ENCODE measurements around the gene MIDN.
"Not testable (repeated sequence)": the region's sequence is repeated elsewhere in the genome, so short reads cannot be mapped to it uniquely, and the experiment has no call there.

MIDN gene

DNA sequence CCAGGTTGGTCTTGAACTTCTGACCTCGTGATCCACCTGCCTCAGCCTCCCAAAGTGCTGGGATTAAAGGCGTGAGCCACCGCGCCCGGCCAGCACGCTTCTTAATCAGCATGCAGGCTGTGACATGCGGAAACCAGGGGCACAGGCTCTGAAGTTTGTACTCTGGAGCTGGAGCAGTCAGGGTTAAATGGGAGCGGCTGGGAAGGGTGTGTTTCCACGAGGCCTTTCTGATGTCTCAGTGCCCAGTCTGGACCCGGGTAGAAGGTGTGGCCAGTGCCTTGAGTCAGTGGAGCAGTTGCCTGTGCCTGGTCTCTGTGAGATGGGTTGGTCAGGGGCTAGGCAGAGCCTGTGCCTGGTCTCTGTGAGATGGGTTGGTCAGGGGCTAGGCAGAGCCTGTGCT, 39.6 kb upstream of the MIDN start:
- no CpG with 5 or more reads among the region's 10 CpGs for WGBS, 2 donors (ENCODE audit: extremely low coverage in 2 of 2, insufficient read length in 2 of 2, insufficient replicate concordance in 1 of 2)
- H3K27ac ChIP-seq (replicated peaks; ENCODE audit: low read length); H2BK120ac ChIP-seq (ENCODE audit: low read depth, low read length); H3K4ac ChIP-seq (ENCODE audit: low read length); H3K18ac ChIP-seq (ENCODE audit: low read length); H2BK5ac ChIP-seq (ENCODE audit: low read length); H3K14ac ChIP-seq (ENCODE audit: low read length); H3K23ac ChIP-seq (ENCODE audit: low read depth, low read length, poor library complexity); H2BK12ac ChIP-seq (ENCODE audit: low read length); H3K9ac ChIP-seq (ENCODE audit: low read depth, low read length, poor library complexity); H2BK15ac ChIP-seq (ENCODE audit: low read length); H4K91ac ChIP-seq (ENCODE audit: low read depth, low read length, poor library complexity); H3K4me2 ChIP-seq (ENCODE audit: insufficient read depth, low read length, poor library complexity, severe bottlenecking); DNase-seq (ENCODE audit: low spot score); H2AFZ ChIP-seq (ENCODE audit: low read length); H3K27me3 ChIP-seq (ENCODE audit: control insufficient read depth in 3 of 3, insufficient read depth in 3 of 3, low read depth in 1 of 3, low read length in 3 of 3); H3K4me3 ChIP-seq (ENCODE audit: low read length in 2 of 2); H3K9me3 ChIP-seq (replicated peaks in 1 of 2; ENCODE audit: control insufficient read depth in 2 of 2, insufficient read depth in 1 of 2, low read depth in 1 of 2, low read length in 2 of 2); H2AK5ac ChIP-seq (ENCODE audit: low read depth, low read length); H4K8ac ChIP-seq (ENCODE audit: low read depth, low read length): not testable (repeated sequence)
- Histone ChIP-seq H3K36me3 (replicated peaks in 1 of 2; ENCODE audit: control insufficient read depth in 2 of 2, insufficient read depth in 2 of 2, low read length in 2 of 2) (peaks cover 9 to 56% of the 10 kb centered on the region in 2 donors), H3K4me1 (ENCODE audit: control insufficient read depth in 2 of 2, insufficient read depth in 1 of 2, low read depth in 1 of 2, low read length in 2 of 2) (peaks cover 18% of the 10 kb centered on the region in 2 donors), H3K79me1 (ENCODE audit: low read depth, low read length) (peaks cover 41% of the 10 kb centered on the region)

DNA sequence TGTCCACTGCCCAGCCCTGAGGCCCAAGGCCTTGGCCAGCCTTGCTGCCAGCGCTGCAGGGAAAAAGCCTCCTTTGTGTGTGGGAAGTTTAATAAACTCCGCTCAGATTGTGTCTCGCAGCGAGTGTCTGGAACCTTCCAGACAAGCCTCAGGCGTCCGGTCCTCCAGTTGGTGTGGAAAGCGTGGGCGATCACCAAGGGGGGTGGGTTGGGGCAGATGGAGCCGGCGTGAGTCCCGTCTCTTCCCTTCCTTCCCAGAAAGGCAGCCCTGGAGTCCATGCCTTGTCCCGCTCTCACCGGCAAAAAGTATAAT, 38.2 kb upstream of the MIDN start:
- Histone ChIP-seq H4K8ac (ENCODE audit: low read depth, low read length) (no peak overlapping the region), H3K4me3 (ENCODE audit: low read length in 2 of 2) (no peak overlapping the region), H3K4me1 (ENCODE audit: control insufficient read depth in 2 of 2, insufficient read depth in 1 of 2, low read depth in 1 of 2, low read length in 2 of 2) (peaks cover 22 to 23% of the 10 kb centered on the region in 2 donors), H3K9me3 (replicated peaks in 1 of 2; ENCODE audit: control insufficient read depth in 2 of 2, insufficient read depth in 1 of 2, low read depth in 1 of 2, low read length in 2 of 2) (peaks cover 0 to 2% of the 10 kb centered on the region in 2 donors), H3K36me3 (replicated peaks in 1 of 2; ENCODE audit: control insufficient read depth in 2 of 2, insufficient read depth in 2 of 2, low read length in 2 of 2) (peaks cover 9 to 61% of the 10 kb centered on the region in 2 donors), H2BK12ac (ENCODE audit: low read length) (no peak overlapping the region), H2BK15ac (ENCODE audit: low read length) (no peak overlapping the region), H4K91ac (ENCODE audit: low read depth, low read length, poor library complexity) (no peak overlapping the region), H2BK5ac (ENCODE audit: low read length) (peak overlapping the region; percentile 72), H3K4ac (ENCODE audit: low read length) (no peak overlapping the region), H2BK120ac (ENCODE audit: low read depth, low read length) (no peak overlapping the region), H2AK5ac (ENCODE audit: low read depth, low read length) (no peak overlapping the region), H3K27me3 (ENCODE audit: control insufficient read depth in 3 of 3, insufficient read depth in 3 of 3, low read depth in 1 of 3, low read length in 3 of 3) (no peaks in the 10 kb centered on the region), H3K18ac (ENCODE audit: low read length) (no peak overlapping the region), H3K79me1 (ENCODE audit: low read depth, low read length) (peaks cover 52% of the 10 kb centered on the region), H3K14ac (ENCODE audit: low read length) (no peak overlapping the region), H3K27ac (replicated peaks; ENCODE audit: low read length) (no peak overlapping the region), H3K9ac (ENCODE audit: low read depth, low read length, poor library complexity) (no peak overlapping the region), H2AFZ (ENCODE audit: low read length) (no peak overlapping the region), H3K4me2 (ENCODE audit: insufficient read depth, low read length, poor library complexity, severe bottlenecking) (no peak overlapping the region), H3K23ac (ENCODE audit: low read depth, low read length, poor library complexity) (no peak overlapping the region)
- no CpG with 5 or more reads among the region's 13 CpGs for WGBS, 2 donors (ENCODE audit: extremely low coverage in 2 of 2, insufficient read length in 2 of 2, insufficient replicate concordance in 1 of 2)
- DNase-seq (ENCODE audit: low spot score): no peak

- Histone ChIP-seq H3K4me1 (ENCODE audit: control insufficient read depth in 2 of 2, insufficient read depth in 1 of 2, low read depth in 1 of 2, low read length in 2 of 2) (peaks cover 23 to 25% of the 10 kb centered on the region in 2 donors), H2BK15ac (ENCODE audit: low read length) (no peak overlapping the region), H3K36me3 (replicated peaks in 1 of 2; ENCODE audit: control insufficient read depth in 2 of 2, insufficient read depth in 2 of 2, low read length in 2 of 2) (peaks cover 9 to 61% of the 10 kb centered on the region in 2 donors), H3K4ac (ENCODE audit: low read length) (no peak overlapping the region), H2AK5ac (ENCODE audit: low read depth, low read length) (peak overlapping the region; percentile 52), H3K18ac (ENCODE audit: low read length) (no peak overlapping the region), H3K14ac (ENCODE audit: low read length) (no peak overlapping the region), H3K27me3 (ENCODE audit: control insufficient read depth in 3 of 3, insufficient read depth in 3 of 3, low read depth in 1 of 3, low read length in 3 of 3) (no peaks in the 10 kb centered on the region), H3K4me3 (ENCODE audit: low read length in 2 of 2) (no peak overlapping the region), H3K4me2 (ENCODE audit: insufficient read depth, low read length, poor library complexity, severe bottlenecking) (no peak overlapping the region), H2BK5ac (ENCODE audit: low read length) (peak overlapping the region; percentile 66), H3K9ac (ENCODE audit: low read depth, low read length, poor library complexity) (peak overlapping the region; percentile 50), H3K27ac (replicated peaks; ENCODE audit: low read length) (no peak overlapping the region), H2BK120ac (ENCODE audit: low read depth, low read length) (peak overlapping the region; percentile 72), H4K8ac (ENCODE audit: low read depth, low read length) (no peak overlapping the region), H3K23ac (ENCODE audit: low read depth, low read length, poor library complexity) (peak overlapping the region; percentile 89), H4K91ac (ENCODE audit: low read depth, low read length, poor library complexity) (no peak overlapping the region), H2BK12ac (ENCODE audit: low read length) (no peak overlapping the region), H3K79me1 (ENCODE audit: low read depth, low read length) (peaks cover 51% of the 10 kb centered on the region), H3K9me3 (replicated peaks in 1 of 2; ENCODE audit: control insufficient read depth in 2 of 2, insufficient read depth in 1 of 2, low read depth in 1 of 2, low read length in 2 of 2) (peaks cover 0 to 2% of the 10 kb centered on the region in 2 donors), H2AFZ (ENCODE audit: low read length) (no peak overlapping the region)
- WGBS, 2 donors (ENCODE audit: extremely low coverage in 2 of 2, insufficient read length in 2 of 2, insufficient replicate concordance in 1 of 2): no CpG with 5 or more reads among the region's 33 CpGs
- no peak for DNase-seq (ENCODE audit: low spot score)
Observed at GRCh38 chr19:1211494-1212234, 36.7 kb upstream of the MIDN start.

DNA sequence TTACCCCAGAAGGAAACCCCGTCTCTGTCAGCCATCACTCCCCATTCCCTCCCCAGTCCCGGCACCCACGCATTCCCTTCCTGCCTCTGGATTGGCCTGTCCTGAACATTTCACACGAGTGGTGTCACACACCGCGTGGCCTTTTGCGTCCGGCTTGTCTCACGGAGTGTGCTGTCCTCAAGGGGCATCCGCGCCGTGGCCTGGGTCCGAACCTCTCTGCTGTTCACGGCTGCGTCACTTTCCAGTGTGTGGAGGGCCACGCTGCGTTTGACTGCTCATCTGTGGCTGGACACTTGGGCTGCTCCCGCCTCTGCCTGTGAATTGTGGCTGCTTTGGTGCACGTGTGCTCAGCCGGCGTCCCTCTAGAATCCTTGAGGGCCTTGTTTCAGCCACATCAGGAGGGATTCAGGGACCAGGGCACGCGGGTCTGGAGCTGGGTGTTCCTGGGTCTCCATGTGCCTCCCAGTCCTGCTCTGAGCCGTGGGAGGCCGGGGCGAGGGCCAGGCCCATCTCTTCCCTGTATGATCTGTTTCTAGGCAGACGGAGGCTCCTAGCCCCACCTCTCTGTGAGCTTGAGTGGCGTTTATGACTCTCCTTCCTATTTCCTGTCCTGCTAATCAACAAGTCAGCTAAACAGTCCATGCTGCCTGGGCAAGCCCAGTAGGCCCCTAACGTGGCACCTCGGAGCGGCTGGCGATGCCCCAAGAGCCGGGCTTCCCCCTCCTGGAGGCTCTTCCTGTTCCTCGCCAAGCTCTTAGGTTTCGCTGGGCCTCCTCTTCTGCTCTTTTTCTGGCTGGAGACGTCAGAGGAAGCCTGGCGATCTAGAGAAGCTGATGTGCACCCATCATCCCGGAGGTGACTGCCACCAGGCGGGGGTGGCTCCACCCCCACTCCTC, 34.7 kb upstream of the MIDN start:
- no CpG with 5 or more reads among the region's 39 CpGs for WGBS, 2 donors (ENCODE audit: extremely low coverage in 2 of 2, insufficient read length in 2 of 2, insufficient replicate concordance in 1 of 2)
- no peak for DNase-seq (ENCODE audit: low spot score)
- H2AK5ac ChIP-seq (ENCODE audit: low read depth, low read length): peak overlapping the region; percentile 78

More for the DNA sequence above, 34.7 kb upstream of the MIDN start:
- Histone ChIP-seq H4K91ac (ENCODE audit: low read depth, low read length, poor library complexity) (no peak overlapping the region), H2BK120ac (ENCODE audit: low read depth, low read length) (peak overlapping the region; percentile 47), H3K79me1 (ENCODE audit: low read depth, low read length) (peaks cover 53% of the 10 kb centered on the region), H3K18ac (ENCODE audit: low read length) (peak overlapping the region; percentile 8), H3K27me3 (ENCODE audit: control insufficient read depth in 3 of 3, insufficient read depth in 3 of 3, low read depth in 1 of 3, low read length in 3 of 3) (no peaks in the 10 kb centered on the region), H4K8ac (ENCODE audit: low read depth, low read length) (peak overlapping the region; percentile 48), H3K14ac (ENCODE audit: low read length) (peak overlapping the region; percentile 71), H2AFZ (ENCODE audit: low read length) (no peak overlapping the region), H3K9ac (ENCODE audit: low read depth, low read length, poor library complexity) (peak overlapping the region; percentile 60), H3K27ac (replicated peaks; ENCODE audit: low read length) (no peak overlapping the region), H2BK15ac (ENCODE audit: low read length) (peak overlapping the region; percentile 21), H3K36me3 (replicated peaks in 1 of 2; ENCODE audit: control insufficient read depth in 2 of 2, insufficient read depth in 2 of 2, low read length in 2 of 2) (peaks cover 6 to 55% of the 10 kb centered on the region in 2 donors), H3K23ac (ENCODE audit: low read depth, low read length, poor library complexity) (peak overlapping the region; percentile 65), H3K9me3 (replicated peaks in 1 of 2; ENCODE audit: control insufficient read depth in 2 of 2, insufficient read depth in 1 of 2, low read depth in 1 of 2, low read length in 2 of 2) (peaks cover 0 to 2% of the 10 kb centered on the region in 2 donors), H2BK5ac (ENCODE audit: low read length) (peak overlapping the region; percentile 66), H3K4me2 (ENCODE audit: insufficient read depth, low read length, poor library complexity, severe bottlenecking) (no peak overlapping the region), H2BK12ac (ENCODE audit: low read length) (peak overlapping the region; percentile 42), H3K4me3 (ENCODE audit: low read length in 2 of 2) (no peak overlapping the region), H3K4me1 (ENCODE audit: control insufficient read depth in 2 of 2, insufficient read depth in 1 of 2, low read depth in 1 of 2, low read length in 2 of 2) (peaks cover 13 to 21% of the 10 kb centered on the region in 2 donors), H3K4ac (ENCODE audit: low read length) (no peak overlapping the region)

All from neuronal stem cell (in vitro differentiated cells).